Measurements from ENCODE around the gene KCTD8.

DNA sequence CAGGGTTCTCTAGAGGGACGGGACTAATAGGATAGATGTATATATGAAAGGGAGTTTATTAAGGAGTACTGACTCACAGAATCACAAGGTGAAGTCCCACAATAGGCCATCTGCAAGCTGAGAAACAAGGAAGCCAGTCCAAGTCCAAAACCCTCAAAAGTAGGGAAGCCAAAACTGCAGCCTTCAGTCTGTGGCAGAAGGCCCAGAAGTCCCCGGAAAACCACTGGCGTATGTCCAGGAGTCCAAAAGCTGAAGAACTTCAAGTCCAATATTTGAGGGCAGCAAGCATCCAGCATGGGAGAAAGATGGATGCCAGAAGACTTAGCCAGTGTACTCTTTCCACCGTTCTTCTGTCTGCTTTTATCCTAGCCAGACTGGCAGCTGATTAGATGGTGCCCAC is 227.2 kb downstream of the KCTD8 start:
- TF ChIP-seq CTCF (IDR thresholded peaks at IDR 0.05): no peak
- TF ChIP-seq POLR2A (IDR thresholded peaks at IDR 0.05): no peak
- no peak for TF ChIP-seq POLR2AphosphoS5 (IDR thresholded peaks at IDR 0.05; ENCODE audit: insufficient read depth in 1 of 2, low read depth in 1 of 2)
